ENCODE measurements around the gene AP3B1. TPM values are rescaled to one million over a fixed set of nuclear protein-coding genes. Genes with fewer than 3 reads are reported as not detected.
A peak's percentile ranks its signal among the peaks of the same experiment; 100 is the strongest.

Gene AP3B1
- total RNA-seq, 2 donors from 2014 or later = 51.3 to 55.6 TPM

- intact Hi-C loops (cut with DNase I, micrococcal nuclease) = no loop called here
- DNase-seq (no peak), ATAC-seq (no peak)
These were observed 29.3 kb downstream of the AP3B1 start for GRCh38 chr5:78265163-78265562.

- DNase-seq (no peak), ATAC-seq (no peak)
- intact Hi-C loops (cut with DNase I, micrococcal nuclease) = no loop called here
These were observed 29.9 kb downstream of the AP3B1 start for GRCh38 chr5:78264600-78264999.

- intact Hi-C loops (cut with DNase I, micrococcal nuclease) = no loop called here
- DNase-seq (no peak), ATAC-seq (no peak)
These were observed 33.7 kb downstream of the AP3B1 start for GRCh38 chr5:78260771-78261170.

GRCh38 chr5:78253201-78253600 lies 41.3 kb downstream of the AP3B1 start:
- ATAC-seq (no peak), DNase-seq (no peak)
- intact Hi-C loops (cut with DNase I, micrococcal nuclease) = no loop called here

GRCh38 chr5:78252715-78253114 lies 41.8 kb downstream of the AP3B1 start:
- ATAC-seq = no peak
- intact Hi-C loops (cut with DNase I, micrococcal nuclease) = no loop called here
- DNase-seq = no peak

- ATAC-seq (no peak), DNase-seq (no peak)
- intact Hi-C loops (cut with DNase I, micrococcal nuclease) = no loop called here
These were observed 42.7 kb downstream of the AP3B1 start for GRCh38 chr5:78251663-78252284.

- ATAC-seq = no peak
- no peak for DNase-seq
- intact Hi-C loops (cut with DNase I, micrococcal nuclease) = no loop called here
These were observed 49.4 kb downstream of the AP3B1 start for GRCh38 chr5:78245136-78245535.

GRCh38 chr5:78243639-78244038 lies 50.9 kb downstream of the AP3B1 start:
- ATAC-seq (no peak), DNase-seq (no peak)
- intact Hi-C loops (cut with DNase I, micrococcal nuclease) = no loop called here

GRCh38 chr5:78243091-78243490 lies 51.4 kb downstream of the AP3B1 start:
- no peak for ATAC-seq
- intact Hi-C loops (cut with DNase I, micrococcal nuclease) = no loop called here
- no peak for DNase-seq

- no peak for ATAC-seq
- no peak for DNase-seq
- intact Hi-C loops (cut with DNase I, micrococcal nuclease) = no loop called here
These were observed 52.5 kb downstream of the AP3B1 start for GRCh38 chr5:78242001-78242400.

- intact Hi-C loops (cut with DNase I, micrococcal nuclease) = no loop called here
These were observed 56.6 kb downstream of the AP3B1 start for GRCh38 chr5:78237911-78238310.

GRCh38 chr5:78236046-78236445 lies 58.5 kb downstream of the AP3B1 start:
- DNase-seq = no peak
- intact Hi-C loops (cut with DNase I, micrococcal nuclease) = no loop called here
- ATAC-seq = no peak

More at GRCh38 chr5:78237911-78238310, 56.6 kb downstream of the AP3B1 start:
- ATAC-seq (no peak), DNase-seq (no peak)

GRCh38 chr5:78235289-78235688 lies 59.2 kb downstream of the AP3B1 start:
- DNase-seq = no peak
- intact Hi-C loops (cut with DNase I, micrococcal nuclease) = no loop called here
- ATAC-seq = no peak

GRCh38 chr5:78234804-78235203 lies 59.7 kb downstream of the AP3B1 start:
- no peak for ATAC-seq
- intact Hi-C loops (cut with DNase I, micrococcal nuclease) = no loop called here

GRCh38 chr5:78232163-78232562 lies 62.3 kb downstream of the AP3B1 start:
- no peak for DNase-seq
- ATAC-seq = no peak
- intact Hi-C loops (cut with DNase I, micrococcal nuclease) = no loop called here

More at GRCh38 chr5:78234804-78235203, 59.7 kb downstream of the AP3B1 start:
- DNase-seq = no peak

GRCh38 chr5:78224358-78224757 lies 70.1 kb downstream of the AP3B1 start:
- DNase-seq = no peak
- intact Hi-C loops (cut with DNase I, micrococcal nuclease) = no loop called here
- no peak for ATAC-seq

- intact Hi-C loops (cut with DNase I, micrococcal nuclease) = no loop called here
- ATAC-seq (peak; percentile 23), DNase-seq (peak in 1 of 2 donors; percentile 4)
These were observed 72.5 kb downstream of the AP3B1 start for GRCh38 chr5:78221964-78222451.

GRCh38 chr5:78221467-78221866 lies 73.0 kb downstream of the AP3B1 start:
- intact Hi-C loops (cut with DNase I, micrococcal nuclease) = no loop called here
- DNase-seq = no peak
- no peak for ATAC-seq

GRCh38 chr5:78215972-78216371 lies 78.5 kb downstream of the AP3B1 start:
- no peak for ATAC-seq
- intact Hi-C loops (cut with DNase I, micrococcal nuclease) = no loop called here
- DNase-seq = no peak

GRCh38 chr5:78215565-78215964 lies 78.9 kb downstream of the AP3B1 start:
- intact Hi-C loops (cut with DNase I, micrococcal nuclease) = no loop called here
- DNase-seq (no peak), ATAC-seq (no peak)

GRCh38 chr5:78213799-78214198 lies 80.7 kb downstream of the AP3B1 start:
- intact Hi-C loops (cut with DNase I, micrococcal nuclease) = no loop called here
- ATAC-seq (no peak), DNase-seq (no peak)
